HEK293T (cell line): ENCODE data around the gene PAQR8.

Source experiments
- ARNT ChIP-seq: fragments of 450-650 bp; IDR thresholded peaks from 2 replicates; pipeline ENCODE4 v1.6.1; 2017; ENCODE audit warnings: mild to moderate bottlenecking
- BHLHE40 ChIP-seq: fragments of 450-650 bp; IDR thresholded peaks from 2 replicates; pipeline ENCODE4 v1.6.1; 2016; ENCODE audit warnings: mild to moderate bottlenecking, moderate library complexity, borderline replicate concordance
- CTBP1 ChIP-seq: fragments of 450-650 bp; IDR thresholded peaks from 2 replicates; pipeline ENCODE4 v1.6.1; 2016; ENCODE audit warnings: borderline replicate concordance
- ELF4 ChIP-seq: fragments of 450-650 bp; IDR thresholded peaks from 2 replicates; pipeline ENCODE4 v1.6.1; 2017; ENCODE audit warnings: antibody characterized with exemption
- FOXA1 ChIP-seq: fragments of 450-650 bp; IDR thresholded peaks from 2 replicates; pipeline ENCODE4 v1.6.1; 2016; ENCODE audit warnings: mild to moderate bottlenecking
- FOXK2 ChIP-seq: fragments of 450-650 bp; IDR thresholded peaks from 2 replicates; pipeline ENCODE4 v1.6.1; 2016; ENCODE audit warnings: mild to moderate bottlenecking
- HDGF ChIP-seq: fragments of 450-650 bp; IDR thresholded peaks from 2 replicates; pipeline ENCODE4 v1.6.1; 2017; ENCODE audit warnings: antibody characterized with exemption, borderline replicate concordance
- LEF1 ChIP-seq: fragments of 450-650 bp; IDR thresholded peaks from 2 replicates; pipeline ENCODE4 v1.6.1; 2017; ENCODE audit warnings: mild to moderate bottlenecking, borderline replicate concordance
- NFRKB ChIP-seq: fragments of 450-650 bp; IDR thresholded peaks from 2 replicates; pipeline ENCODE4 v1.6.1; 2016; ENCODE audit warnings: mild to moderate bottlenecking, moderate library complexity
- PKNOX1 ChIP-seq: fragments of 450-650 bp; IDR thresholded peaks from 2 replicates; pipeline ENCODE4 v1.6.1; 2016
- SP1 ChIP-seq: fragments of 450-650 bp; IDR thresholded peaks from 2 replicates; pipeline ENCODE4 v1.6.1; 2017
- SUZ12 ChIP-seq: fragments of 450-650 bp; IDR thresholded peaks from 2 replicates; pipeline ENCODE4 v1.6.1; 2016; ENCODE audit warnings: mild to moderate bottlenecking
- TARDBP ChIP-seq: fragments of 450-650 bp; IDR thresholded peaks from 2 replicates; pipeline ENCODE4 v1.6.1; 2016
- ZNF384 ChIP-seq: fragments of 450-650 bp; IDR thresholded peaks from 2 replicates; pipeline ENCODE4 v1.6.1; 2016

GRCh38 chr6:52423448-52423847, 61.5 kb downstream of the PAQR8 start:
- TF ChIP-seq ARNT: no peak
- TF ChIP-seq NFRKB: no peak
- no peak for TF ChIP-seq SP1
- no peak for TF ChIP-seq PKNOX1
- no peak for TF ChIP-seq BHLHE40
- TF ChIP-seq ELF4: no peak
- TF ChIP-seq HDGF: no peak
- TF ChIP-seq SUZ12: no peak
- TF ChIP-seq CTBP1: no peak
- no peak for TF ChIP-seq FOXK2
- no peak for TF ChIP-seq TARDBP
- TF ChIP-seq ZNF384: no peak
- no peak for TF ChIP-seq FOXA1
- no peak for TF ChIP-seq LEF1
